ENCODE data around the gene UQCRQ. TPM values are rescaled to one million over a fixed set of nuclear protein-coding genes. Genes with fewer than 3 reads are reported as not detected.

UQCRQ gene
- total and polyA plus RNA-seq, 3 donors from 2014 or later: 154 to 171 (median 167) TPM

DNA sequence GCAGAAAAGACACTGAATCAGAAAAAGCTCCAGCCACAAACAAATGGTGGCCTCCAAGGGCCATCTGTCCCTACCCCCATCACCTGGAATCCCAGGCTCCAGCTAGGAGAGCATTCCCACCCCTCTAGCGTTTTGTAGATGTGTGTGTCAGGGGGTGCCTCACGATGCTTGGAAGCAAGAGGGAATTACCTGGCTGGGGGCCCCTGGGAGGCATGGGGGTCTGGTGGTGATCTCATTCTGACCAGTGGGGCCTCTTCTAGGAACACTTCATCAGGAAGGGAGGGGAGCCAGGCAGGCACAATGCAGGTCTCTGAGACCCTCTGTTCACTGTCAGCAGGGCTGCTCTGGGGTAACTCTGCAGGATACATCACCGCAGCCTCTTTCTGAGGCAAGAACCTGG lies 42.0 kb upstream of the UQCRQ start:
- H3K9me3 ChIP-seq: no peaks in the 10 kb centered on the region
- peaks cover 6% of the 10 kb centered on the region for H3K4me1 ChIP-seq
- no peaks in the 10 kb centered on the region for H3K27me3 ChIP-seq
- intact Hi-C loops (cut with DNase I; ENCODE audit: low total_unique reads): no loop called here
- no peaks in the 10 kb centered on the region for H3K36me3 ChIP-seq (ENCODE audit: low read depth, missing control alignments)
- TF ChIP-seq POLR2A (IDR thresholded peaks at IDR 0.05): no peak
- TF ChIP-seq, protein P1, sequence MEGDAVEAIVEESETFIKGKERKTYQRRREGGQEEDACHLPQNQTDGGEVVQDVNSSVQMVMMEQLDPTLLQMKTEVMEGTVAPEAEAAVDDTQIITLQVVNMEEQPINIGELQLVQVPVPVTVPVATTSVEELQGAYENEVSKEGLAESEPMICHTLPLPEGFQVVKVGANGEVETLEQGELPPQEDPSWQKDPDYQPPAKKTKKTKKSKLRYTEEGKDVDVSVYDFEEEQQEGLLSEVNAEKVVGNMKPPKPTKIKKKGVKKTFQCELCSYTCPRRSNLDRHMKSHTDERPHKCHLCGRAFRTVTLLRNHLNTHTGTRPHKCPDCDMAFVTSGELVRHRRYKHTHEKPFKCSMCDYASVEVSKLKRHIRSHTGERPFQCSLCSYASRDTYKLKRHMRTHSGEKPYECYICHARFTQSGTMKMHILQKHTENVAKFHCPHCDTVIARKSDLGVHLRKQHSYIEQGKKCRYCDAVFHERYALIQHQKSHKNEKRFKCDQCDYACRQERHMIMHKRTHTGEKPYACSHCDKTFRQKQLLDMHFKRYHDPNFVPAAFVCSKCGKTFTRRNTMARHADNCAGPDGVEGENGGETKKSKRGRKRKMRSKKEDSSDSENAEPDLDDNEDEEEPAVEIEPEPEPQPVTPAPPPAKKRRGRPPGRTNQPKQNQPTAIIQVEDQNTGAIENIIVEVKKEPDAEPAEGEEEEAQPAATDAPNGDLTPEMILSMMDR (IDR thresholded peaks at IDR 0.05): no peak
- WGBS, 2 donors: 88 to 94% methylated on average over 3 of the region's 3 CpGs
- no peak overlapping the region for H3K4me3 ChIP-seq
- no peak overlapping the region for H3K27ac ChIP-seq
- DNase-seq: no peak

DNA sequence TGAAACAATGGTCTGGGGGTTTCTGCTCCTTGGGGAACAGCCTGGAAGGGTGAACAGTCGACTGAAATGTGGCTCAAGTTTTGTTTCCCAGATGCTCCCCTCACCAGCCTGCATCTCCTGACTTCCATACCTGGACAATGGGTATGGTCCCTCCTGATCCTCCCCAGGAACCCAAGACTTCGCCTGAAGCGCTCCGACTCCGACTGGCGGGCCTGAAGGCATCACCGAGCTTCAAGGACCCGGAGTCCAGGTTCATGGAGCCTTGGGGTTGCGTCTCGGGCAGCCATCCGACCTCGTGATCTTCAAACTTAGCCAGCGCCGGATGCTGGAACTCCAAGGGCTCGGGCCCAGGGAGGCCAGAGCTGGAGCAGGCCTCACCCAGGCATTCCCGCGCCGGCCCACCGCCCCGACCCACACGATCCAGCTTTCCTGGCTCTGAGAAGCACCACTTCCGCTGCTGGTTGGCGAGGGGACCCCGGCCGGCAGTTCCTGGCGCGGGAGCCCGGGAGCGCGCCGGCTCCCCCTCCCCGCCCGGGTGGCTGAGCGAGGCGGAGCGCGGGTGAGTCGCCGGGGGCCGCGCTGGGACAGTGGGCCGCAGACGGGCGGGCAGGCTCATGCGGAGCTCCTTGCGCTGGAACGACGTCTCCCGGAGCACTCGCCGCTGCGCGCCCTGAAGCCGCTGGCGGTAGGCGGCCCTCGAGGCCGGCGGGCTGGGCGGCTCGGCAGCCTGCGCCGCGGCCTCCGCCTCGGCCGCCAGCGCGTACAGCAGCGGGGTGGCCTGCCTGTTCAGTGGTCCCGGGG lies 41.2 kb upstream of the UQCRQ start:
- TF ChIP-seq POLR2A (IDR thresholded peaks at IDR 0.05): no peak
- TF ChIP-seq, protein P1 (IDR thresholded peaks at IDR 0.05): no peak
- no peaks in the 10 kb centered on the region for H3K27me3 ChIP-seq
- peaks cover 9% of the 10 kb centered on the region for H3K4me1 ChIP-seq
- DNase-seq: no peak
- 36 to 64% methylated on average over 25 to 40 of the region's 71 CpGs for WGBS, 2 donors
- H3K36me3 ChIP-seq (ENCODE audit: low read depth, missing control alignments): no peaks in the 10 kb centered on the region
- no peak overlapping the region for H3K27ac ChIP-seq
- H3K4me3 ChIP-seq: peak overlapping the region in 1 of 2 donors; percentile 21
- H3K9me3 ChIP-seq: no peaks in the 10 kb centered on the region
- intact Hi-C loops (cut with DNase I; ENCODE audit: low total_unique reads): no loop called here

DNA sequence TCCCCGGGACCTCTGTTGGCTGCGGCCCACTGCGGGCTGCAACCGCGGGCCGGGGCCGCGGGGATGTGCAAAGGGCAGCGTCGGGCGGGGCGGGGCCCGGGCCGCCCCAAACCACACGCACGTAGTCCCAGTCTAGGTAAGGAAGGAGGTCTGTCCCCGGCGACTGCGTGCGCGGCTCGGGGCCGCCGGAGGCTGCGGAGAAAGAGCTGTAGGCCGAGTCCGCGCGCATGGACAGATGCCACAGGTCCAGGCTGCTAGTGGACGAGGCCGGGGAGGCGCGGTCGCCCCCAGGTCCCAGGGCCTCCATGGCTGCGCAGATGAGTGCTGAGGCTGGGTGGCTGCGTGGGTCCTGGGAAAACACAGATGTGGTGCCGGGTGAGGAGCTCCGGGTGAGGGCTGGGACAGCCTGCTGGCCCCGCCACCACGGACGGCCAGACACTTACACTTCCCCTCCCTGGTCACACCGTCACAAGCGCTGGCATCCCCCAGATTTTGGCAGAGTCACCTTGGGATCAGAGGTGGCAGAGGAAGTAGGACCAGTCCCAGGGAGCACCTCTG lies 40.5 kb upstream of the UQCRQ start:
- WGBS, 2 donors: 67% methylated on average over 43 of the region's 43 CpGs; no CpG with 5 or more reads in 1 of the 2 donors
- peaks cover 9% of the 10 kb centered on the region for H3K4me1 ChIP-seq
- intact Hi-C loops (cut with DNase I; ENCODE audit: low total_unique reads): no loop called here
- no peak for DNase-seq
- no peaks in the 10 kb centered on the region for H3K27me3 ChIP-seq
- no peak for TF ChIP-seq POLR2A (IDR thresholded peaks at IDR 0.05)
- TF ChIP-seq, protein P1 (IDR thresholded peaks at IDR 0.05): no peak
- H3K4me3 ChIP-seq: peak overlapping the region in 1 of 2 donors; percentile 21
- no peaks in the 10 kb centered on the region for H3K36me3 ChIP-seq (ENCODE audit: low read depth, missing control alignments)
- H3K27ac ChIP-seq: no peak overlapping the region
- H3K9me3 ChIP-seq: no peaks in the 10 kb centered on the region

DNA sequence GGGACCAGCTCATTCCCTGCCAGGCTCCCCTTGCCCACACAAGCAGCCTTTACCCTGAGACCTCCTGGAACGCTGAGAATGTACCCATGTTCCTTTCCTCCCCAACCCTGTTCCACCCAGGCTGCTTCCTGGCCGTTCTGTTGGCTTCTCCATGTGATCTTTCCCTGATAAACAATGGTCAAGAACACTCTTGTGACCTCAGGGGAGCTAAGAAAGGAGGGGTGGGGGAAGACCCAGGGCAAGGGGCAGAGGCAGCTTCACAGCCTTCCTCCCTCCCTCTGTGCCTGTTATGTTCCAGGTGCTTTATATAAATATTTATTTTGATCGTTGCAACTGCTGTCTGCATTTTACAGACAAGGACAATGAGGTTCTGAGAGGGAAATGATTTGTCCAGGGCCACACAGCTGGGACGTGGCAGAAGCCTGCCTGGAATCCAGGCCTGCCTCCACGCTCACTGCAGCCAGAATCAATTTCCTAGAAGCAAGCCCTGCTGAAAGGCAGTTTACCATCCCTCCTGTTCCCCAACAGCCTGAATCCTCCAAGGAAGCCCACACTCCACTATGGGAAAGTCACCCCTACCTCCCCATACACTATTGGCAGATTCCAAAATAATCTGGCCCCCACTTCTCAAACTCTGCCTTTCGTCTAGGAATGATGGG lies 39.9 kb upstream of the UQCRQ start:
- Histone ChIP-seq H3K9me3 (no peaks in the 10 kb centered on the region), H3K27me3 (no peaks in the 10 kb centered on the region), H3K4me3 (no peak overlapping the region), H3K4me1 (peaks cover 9% of the 10 kb centered on the region), H3K36me3 (ENCODE audit: low read depth, missing control alignments) (no peaks in the 10 kb centered on the region), H3K27ac (no peak overlapping the region)
- no peak for DNase-seq
- no peak for TF ChIP-seq POLR2A (IDR thresholded peaks at IDR 0.05)
- intact Hi-C loops (cut with DNase I; ENCODE audit: low total_unique reads): no loop called here
- WGBS, 2 donors: 62 to 69% methylated on average over 6 of the region's 6 CpGs

DNA sequence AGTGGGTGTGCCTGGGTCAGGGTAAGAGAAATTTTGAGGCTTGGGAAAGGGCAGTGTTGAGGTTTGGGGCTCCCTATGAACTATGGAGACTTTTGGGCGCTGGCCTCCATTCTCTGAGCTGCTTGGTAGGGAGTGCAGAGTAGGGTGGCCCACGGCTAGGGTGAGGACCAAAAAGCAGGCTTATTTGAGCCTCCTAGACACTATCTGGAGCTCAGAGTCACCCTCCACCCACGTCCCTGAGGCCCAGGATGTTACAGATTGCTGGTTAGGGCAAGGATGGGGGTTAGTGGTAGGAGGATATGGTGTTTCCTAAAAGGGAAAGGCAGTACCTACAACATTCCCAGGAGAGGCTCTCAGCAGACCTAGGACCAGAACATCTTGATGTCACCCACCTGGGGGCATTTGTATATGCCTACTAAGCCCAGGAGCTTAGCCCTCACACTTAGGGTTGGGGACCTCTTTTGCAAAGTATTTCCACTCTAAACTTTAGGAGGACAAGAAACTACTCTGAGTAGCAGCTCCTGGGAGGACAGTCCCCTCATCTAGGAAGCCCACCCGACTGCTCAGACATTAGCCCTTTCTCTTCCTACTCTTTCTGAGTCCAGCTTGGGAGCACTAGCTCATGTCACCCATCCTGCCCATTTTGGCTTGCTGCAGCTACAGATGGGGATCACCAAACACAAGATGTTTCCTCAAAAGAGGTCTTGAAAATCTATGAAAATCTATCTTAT lies 38.3 kb upstream of the UQCRQ start:
- 85 to 100% methylated on average over 3 to 4 of the region's 4 CpGs for WGBS, 2 donors
- H3K27ac ChIP-seq: no peak overlapping the region
- no peaks in the 10 kb centered on the region for H3K27me3 ChIP-seq
- H3K36me3 ChIP-seq (ENCODE audit: low read depth, missing control alignments): no peaks in the 10 kb centered on the region
- H3K9me3 ChIP-seq: no peaks in the 10 kb centered on the region
- no peak for TF ChIP-seq POLR2A (IDR thresholded peaks at IDR 0.05)
- TF ChIP-seq, protein P1 (IDR thresholded peaks at IDR 0.05): no peak
- no peak overlapping the region for H3K4me3 ChIP-seq
- peaks cover 9% of the 10 kb centered on the region for H3K4me1 ChIP-seq
- intact Hi-C loops (cut with DNase I; ENCODE audit: low total_unique reads): no loop called here
- no peak for DNase-seq

Data from testis (tissue), 3 donors.